Measurements from ENCODE around the gene NR6A1.
A peak's percentile ranks its signal among the peaks of the same experiment; 100 is the strongest.

NR6A1 gene

DNA sequence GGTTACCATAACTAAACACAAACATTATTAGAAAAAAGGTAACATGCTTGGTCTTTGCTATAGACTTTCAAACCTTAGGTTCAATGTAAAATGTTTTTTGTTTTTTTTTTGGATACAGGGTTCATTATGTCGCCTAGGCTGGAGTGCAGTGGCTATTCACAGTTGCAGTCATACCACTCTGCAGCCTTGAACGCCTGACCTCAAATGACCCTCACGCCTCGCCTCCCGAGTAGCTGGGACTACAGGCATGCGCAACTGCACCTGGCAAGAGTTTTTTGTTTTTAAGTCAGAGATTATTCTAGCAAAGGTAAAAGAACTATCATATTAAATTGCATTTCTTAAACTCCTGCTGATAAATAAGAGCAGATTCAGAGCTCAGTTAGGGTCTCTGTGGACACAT lies 208.8 kb downstream of the NR6A1 start:
- DNase-seq, result no peak

DNA sequence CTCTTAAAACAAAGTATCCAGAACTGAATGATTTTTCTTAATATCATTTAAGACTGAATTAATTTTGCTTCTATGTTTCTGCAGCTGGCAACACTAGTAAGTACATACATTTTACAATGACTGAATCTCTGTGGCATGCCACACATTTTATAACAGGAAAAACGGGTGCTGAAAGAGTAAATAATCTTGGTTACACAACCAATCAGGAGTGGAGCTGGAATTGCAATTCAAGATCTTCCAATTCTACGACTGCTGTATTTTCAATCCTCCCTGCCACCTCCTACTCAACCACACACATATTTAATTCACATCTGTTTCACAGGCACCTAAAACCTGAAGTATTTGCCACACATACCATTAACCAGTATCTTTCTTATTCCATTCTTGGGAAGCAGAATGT lies 211.2 kb downstream of the NR6A1 start:
- no peak for DNase-seq

DNA sequence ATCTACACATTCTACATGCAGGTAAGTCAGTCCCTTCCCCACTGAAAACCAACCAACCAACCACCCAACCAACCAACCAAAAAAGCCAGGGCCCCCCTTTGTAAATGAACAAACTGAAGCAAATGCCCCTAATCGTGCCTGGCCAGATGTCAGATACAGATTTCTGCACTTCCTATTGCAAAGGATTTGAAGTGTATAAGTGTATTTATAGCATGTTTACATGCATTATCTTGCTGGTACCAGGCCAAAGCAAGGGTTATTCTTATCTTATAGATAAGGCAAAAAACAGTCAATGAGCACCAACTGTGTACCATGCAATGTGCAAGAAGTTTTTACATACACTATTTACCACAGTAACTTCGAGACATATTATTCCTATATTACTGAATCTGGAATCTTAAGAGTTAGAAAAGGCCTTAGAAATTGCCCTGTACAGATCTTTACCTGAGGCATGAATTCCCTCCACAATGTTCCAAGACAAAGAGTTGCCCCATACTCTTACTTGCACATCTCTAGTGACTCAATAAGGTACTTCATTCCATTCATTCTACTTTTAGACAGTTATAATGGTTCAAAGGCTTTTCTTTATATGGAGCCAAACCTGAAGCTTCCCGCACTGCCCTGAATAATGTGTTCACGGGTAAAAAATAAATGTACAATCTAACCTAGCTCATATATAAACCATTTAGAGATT lies 212.2 kb downstream of the NR6A1 start:
- DNase-seq, result no peak

DNA sequence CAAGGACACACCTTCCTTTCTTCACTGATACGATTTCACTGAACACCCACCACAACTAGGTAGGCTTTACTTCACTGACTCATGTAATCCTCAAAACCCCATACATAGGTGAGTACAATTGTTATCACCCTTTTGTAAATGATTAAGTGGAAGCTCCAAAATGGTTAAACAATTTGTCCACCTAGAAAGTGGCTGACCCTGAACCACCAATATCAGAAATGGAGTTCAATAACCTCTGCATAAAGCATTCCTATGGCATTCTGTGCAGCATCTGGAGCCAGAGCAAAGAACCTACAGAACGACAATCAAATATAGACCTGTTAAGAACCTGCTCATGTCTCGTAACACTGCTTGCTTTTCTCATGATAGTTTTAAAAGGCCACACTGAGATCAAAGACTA lies 213.2 kb downstream of the NR6A1 start:
- DNase-seq, result no peak

DNA sequence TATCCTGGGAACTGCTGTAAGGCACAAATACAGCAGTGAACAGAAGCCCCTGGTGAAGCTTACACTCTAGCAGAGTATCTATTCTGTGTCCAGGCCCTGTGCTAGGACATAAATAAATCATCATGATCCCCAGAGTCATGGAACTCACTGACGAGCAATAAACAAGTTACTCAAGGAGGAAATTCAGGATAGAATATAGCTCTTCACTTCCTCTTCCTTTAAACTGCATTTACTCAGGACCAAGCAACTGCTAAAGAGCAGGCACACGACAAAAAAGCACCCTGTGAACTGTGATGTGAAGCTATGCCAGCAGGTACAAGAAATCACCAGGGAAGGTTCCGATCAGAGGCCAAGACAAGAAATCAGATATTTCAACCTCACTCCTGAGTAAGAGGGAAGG lies 216.1 kb downstream of the NR6A1 start:
- DNase-seq, result no peak

DNA sequence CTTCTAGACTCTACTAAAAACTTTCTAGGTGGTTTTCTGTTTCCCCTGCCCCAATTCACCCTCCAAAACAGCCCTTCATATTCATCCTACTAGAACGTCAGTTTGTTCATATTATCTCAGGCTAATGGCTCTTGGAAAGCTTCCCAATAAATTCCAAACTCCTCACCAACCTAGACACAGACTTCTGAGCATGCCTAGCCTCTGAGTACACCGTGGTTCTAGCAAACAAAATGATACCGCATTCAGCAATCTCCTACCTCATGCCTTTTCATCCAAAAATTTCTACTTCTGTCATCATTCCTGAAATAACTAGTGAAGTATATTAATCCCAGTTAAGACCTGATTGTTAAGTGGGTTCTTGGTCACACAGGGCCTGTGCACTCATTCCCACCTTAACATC lies 217.4 kb downstream of the NR6A1 start:
- no peak for DNase-seq

DNA sequence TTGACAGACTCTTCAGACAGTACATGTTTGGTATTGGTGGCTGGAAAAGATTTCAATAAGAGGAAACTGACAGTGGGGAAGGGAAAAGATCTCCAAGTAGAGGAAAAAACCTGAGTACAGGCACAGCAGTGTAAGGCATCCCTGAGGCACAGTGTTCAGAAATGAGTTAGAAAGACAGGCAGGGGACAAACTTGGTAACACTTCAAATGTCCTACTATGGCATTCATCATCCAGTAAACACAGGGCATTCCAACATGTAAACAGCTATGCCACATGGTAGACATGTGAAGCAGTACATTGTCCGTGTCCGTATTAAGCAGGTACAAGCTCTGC lies 218.9 kb downstream of the NR6A1 start:
- DNase-seq, result no peak

DNA sequence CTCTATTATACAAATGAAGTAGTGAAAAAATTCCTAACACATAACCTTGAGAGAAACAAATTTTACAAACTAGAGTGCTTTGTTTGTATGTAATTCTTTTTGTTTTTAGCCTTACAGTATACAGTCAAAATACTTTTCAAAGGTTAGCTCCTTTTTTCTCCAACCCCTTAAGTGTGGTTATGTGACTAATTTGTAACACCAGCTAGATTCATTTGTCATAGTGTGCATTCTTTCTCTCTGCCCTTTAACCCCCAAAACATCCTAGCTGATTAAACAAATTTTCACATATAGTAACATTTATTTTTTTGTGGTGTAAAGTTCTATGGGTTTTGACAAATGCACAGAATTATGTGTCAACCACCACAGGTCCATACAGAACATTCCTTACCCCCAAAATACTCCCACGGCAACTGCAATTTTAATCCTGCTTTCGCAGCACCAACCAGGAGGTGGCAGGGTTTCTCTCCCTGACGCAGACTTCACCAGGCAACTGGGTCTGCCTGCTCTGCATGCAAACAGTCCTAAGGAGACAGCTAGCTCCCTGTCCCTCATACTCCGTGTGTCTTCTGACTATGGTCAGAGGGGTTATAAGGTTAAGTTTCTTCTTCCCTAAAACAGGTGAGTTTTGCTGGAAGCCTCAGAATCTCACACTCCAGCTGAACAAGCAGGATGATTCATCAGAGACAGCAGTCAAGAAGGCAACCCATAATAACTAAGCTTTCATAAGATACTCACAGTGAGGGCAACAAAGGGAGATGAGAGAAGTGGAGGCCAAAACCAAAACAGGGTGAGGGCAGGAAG lies 219.4 kb downstream of the NR6A1 start:
- peak; percentile 34 for DNase-seq

DNA sequence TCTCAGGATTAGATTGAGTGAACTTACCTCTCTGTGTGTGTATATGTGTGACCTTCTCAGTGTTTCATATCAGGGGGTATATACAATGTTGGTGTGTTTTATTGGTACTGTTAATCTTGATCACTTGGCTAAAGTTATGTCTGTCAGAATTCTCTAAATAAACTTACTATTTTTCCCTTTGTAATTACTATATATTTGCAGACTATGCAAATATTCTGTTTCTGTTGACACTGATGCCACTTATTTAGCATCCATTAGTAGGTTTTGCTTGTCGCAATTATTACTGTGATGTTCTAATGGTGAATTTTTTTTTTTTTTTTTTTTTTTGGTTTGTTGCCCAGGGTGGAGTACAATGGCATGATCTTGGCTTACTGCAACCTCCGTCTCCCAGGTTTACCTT lies 221.0 kb downstream of the NR6A1 start:
- DNase-seq, result no peak

DNA sequence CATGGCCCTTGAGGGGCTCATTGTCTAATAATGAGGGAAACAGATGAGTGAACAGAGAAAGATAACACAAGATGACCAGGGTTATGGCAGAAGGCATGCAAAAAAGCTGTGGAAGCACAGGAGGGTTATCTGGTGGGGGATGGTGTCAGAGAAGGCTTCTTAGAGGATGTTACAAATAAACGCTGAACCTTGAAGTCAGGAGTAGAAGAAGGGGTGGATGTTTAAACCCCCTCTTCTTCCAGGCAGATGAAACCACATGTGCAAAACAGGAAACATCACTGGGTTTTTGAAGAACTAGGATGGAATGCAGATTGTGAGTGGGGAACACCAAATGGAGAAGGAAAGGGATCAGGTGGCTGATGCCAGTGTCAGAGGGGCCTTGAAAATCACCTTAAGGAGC lies 222.1 kb downstream of the NR6A1 start:
- no peak for DNase-seq

DNA sequence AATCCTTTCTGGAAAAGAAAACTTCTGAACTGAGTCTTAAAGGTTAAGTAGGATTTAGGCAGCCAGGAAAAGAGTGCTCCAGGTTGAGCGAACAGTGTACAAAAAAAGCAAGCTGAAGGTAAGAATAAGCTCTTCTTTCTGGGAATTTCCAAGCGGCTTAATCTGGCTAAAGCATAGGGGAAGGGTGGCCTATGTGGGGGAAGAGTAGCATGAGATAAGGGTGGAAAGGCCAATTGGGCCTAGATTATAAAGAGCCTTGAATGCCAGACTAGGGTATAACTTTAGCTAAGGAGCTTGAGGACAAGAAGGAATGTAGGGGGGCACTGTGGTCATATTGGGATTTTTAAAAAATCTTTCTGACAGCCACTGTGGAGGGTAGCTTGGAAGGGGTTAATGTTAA lies 226.6 kb downstream of the NR6A1 start:
- no peak for DNase-seq

DNA sequence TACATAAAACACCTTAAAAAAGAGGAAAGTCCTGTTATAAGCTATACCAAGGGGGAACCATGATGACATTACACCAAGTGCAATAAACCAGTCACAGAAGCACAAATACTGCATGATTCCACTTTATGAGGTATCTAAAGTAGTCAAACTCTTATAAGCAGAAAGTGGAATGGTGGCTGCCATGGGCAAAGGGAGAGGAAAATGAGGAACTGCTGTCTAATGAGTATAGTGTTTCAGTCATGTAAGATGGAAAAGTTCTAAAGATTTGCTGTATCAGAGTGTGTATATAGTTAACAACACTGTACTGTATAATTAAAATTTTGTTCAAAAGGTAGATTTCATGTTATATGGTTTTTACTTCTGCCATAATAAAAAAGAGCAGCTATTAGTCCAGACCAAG lies 229.3 kb downstream of the NR6A1 start:
- no peak for DNase-seq

DNA sequence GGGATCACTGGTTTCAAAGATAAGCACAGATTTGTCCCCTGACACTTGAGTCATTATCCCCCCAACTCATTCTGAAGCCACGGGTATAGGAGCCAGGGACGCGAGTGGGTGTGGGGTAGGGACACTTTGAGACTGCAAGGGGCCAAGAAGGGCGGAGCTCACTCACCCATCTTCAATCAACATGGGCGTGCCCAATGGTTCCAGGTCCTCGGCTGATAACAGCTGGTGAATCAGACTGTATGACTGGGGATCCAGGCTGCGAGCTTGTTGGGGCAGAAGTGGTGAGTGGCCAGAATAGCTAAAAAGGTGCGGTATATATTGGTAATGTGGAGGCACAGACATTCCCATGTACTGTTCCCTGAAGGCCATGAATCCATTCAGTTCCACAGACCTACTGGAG lies 233.2 kb downstream of the NR6A1 start:
- no peak for DNase-seq

DNA sequence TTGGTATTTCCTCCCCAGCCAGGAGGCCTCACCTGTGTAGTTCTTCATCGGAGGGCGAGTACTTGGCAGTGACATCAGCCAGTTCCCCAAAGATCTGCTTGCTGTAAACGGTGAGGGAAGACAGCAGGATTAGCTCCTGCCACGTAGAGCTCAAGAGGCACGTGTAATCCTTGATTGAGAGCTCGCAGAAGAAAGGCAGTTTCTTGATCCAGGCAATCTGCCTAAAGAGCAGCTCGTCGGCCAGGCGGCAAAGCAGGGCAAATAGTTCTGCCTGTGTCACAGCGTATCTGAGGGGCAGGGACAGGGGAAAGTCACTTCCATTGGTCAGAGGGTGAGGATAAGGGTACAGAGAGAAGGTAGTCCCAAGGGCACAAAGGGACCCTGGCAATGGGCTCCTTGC lies 235.3 kb downstream of the NR6A1 start:
- DNase-seq, result no peak

DNA sequence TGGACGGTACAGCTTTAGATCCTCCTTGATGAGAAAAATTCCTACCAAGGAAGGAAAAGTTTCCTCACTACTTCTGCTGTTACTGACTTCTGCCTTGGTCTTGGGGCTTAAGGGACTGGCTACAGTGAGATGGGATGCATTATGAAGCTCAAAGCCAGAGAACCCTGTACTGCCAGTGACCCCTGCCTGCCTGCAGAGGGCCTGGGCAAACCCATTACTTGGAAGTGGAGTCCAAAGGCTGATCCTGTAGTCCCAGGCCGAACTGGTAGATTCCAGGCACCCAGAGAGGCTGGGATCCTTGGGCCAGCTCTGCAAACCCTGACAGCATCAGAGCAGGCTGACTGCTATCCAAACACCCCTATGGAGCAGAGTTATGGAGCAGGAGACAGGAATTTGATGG lies 238.2 kb downstream of the NR6A1 start:
- no peak for DNase-seq

DNA sequence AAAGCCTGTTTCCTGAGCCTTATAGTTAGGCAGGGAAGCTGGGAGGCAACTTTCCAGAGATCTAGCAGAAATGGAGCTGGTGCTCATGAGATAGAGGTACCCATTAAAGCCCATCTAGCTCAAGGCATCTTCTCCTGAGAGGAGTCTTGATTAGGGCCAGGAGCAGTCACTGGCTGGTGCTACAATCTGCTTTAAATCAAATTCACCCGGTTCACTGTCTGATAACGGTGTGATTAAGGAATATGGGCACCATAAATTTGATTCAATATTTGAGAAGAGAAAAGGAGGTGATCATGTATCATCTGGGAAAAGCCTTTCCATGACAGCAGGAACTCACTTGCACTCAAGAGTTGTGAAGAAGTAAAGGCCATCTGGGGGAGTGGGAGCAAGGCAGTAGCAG lies 240.0 kb downstream of the NR6A1 start:
- no peak for DNase-seq

DNA sequence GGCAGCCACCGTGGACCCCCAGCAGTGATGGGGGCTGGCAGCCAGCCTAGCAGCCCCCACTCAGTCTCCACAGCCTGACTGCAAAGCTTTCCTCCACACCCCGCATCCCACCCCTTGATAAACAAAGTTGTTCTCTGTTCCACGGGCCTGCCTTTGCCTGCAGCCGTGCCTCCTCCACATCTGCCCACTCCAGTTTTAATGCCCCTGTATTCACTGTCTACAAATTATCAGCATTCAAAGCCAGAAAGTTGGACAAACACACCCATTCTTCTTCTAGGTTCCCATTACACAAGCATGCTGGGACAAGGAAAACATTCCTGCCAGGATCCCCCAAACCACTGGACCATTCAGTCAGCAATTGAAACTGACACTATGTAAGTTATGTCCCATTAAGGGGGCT lies 240.9 kb downstream of the NR6A1 start:
- DNase-seq, result no peak

DNA sequence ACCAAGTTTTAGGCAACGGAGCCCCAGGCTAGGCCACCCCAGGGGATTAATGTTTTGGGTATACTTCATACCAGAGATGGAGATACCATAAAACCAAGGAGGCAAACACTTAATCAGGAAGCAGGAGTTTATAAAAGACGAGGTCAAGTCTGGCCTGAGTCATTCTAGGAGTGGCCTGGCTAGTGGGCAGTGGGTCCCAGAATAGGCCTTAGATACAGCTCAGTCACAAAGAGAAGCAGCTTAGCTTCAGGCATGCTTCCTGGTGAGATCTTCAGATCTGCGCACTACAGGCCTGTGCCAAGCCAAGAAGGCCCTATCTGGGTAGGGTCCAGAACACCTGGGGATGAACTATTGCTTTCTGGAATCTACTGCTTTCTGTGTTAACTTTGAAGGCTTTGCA lies 243.3 kb downstream of the NR6A1 start:
- no peak for DNase-seq

DNA sequence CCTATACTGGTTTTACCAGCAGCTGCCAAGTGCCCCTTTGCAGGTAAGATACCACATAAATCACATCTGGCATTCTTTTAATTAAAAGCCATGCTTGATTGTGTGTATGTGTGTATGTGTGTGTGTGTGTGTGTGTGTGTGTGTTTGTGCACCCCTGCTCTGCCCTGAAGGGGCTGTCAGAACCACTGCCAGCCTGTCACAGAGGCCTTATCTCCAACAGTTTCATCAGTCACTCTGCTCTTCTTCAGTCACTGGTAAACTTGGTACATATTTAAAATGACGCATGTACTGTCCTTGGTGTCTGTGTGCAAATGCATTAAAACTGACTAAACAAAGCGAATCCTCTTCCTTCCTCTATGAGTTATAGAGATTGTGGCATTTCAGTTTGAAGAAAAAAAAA lies 244.9 kb downstream of the NR6A1 start:
- DNase-seq, result no peak

DNA sequence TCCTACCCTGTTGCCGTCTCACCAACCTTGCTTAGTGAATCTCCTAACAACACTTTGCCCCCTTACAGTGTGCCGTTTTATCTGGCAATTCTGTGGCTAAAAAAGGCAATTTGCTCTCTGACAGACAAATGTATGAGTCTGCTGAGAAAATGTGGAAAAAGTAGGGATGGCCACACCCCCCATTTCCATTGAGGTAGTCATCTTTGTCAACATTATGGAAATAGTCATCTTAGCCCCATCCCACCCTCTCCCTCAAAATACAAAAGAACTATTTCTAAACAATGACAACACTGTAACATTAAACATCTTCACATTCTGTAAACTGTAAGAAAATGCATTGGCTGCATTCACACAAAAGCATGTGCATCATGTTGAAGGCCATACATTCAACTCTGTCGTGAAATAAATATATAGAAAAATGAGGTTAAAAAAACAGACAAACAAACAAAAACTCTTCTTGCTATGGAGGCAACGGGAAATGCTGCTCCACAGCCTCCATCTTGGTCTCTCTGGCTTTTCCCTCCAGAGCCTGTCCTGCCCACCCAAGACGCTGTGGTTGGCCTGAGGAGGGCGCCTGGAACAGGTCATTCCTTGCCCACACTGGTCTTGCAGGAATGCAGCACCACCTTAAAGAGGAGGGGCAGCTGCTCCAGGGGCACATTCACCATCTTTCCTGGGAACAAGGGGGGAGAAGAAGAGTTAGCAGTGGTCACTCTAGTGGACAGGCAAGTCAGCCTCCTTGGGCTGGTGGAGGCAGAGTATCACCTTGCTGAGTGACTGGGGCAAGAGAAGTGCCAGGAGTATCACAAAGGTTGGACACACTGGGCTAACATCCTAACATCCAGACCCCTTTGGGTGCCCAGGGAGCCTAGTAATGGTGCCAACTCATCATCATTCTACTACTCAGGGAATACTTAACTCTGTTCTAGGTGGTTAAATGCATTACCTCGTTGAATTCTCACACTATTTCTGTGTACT lies 248.7 kb downstream of the NR6A1 start:
- DNase-seq, result no peak

DNA sequence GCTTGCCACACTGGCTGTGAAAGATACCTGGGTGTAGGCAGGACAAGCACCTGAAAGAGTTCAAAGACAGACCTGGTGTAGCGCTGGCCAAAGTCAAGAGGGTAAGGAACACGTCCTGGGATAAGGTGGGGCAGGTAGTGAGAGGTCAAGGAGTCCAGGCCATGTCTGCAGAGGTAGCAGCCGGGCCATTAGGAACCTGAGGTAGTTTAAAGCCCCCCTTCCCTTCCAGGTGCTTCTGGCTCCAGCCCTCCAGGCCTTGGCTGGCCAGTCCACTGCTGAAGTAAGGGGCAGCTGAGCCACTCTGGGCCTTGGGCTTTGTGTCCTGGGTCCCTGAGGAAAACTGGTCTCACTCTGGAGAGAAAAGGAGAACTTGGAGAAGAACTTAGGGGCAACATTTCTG lies 250.0 kb downstream of the NR6A1 start:
- no peak for DNase-seq

DNA sequence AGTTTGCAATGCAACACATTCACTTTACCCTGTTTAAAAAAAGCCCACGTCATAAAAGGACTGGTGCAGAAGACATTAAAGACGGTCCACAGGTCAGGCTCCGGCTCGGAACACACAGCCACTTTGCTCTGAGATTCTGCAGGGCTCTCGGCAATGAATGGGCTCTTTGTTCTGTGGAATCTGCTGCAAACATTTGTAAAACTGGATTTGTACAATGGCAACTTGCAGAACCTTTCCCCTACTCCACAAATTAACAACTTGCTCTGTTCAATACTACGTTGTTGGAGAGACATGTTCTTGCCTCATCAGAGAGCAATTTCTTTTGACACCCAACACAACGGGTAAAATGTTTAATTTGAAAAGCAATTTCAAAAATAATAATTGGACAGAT lies 250.9 kb downstream of the NR6A1 start:
- DNase-seq, result no peak

DNA sequence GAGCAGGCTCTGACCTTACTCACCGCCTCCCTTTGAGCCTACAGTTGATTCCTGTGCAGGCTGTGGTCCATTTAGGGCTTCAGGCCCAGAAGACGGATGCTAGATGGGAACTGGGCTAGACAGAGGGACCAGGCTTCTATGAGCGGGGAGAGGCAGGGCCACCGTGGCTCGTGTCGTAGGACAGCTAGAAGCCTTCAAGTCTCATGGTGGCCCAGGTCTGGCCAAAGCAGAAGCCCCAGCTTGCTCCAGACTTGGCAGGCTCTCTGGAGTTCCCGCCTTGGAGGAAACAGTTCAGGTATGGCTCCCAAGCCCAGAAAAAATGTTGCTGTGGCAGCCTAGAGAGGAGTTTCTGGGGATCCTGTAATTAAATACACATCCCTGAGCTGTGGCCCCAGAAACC lies 253.0 kb downstream of the NR6A1 start:
- no peak for DNase-seq

DNA sequence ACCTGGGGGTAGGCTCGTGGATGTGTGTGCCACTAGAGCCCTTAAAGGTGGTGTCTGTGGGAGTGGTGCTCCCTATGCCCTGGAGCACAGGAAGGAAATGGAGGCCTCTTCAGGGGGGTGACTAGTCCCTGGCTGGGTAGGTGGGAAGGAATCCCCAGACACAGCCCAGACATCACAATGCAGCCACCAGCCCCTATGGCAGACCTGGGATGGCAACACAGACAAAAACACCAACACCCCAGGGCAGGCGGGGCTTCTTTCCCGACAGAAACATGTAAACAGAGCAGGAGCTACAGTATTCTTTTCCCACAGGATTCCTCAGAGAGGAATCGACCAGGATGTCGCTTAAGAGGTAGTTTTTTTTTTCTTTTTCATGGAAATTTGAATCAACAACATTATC lies 253.5 kb downstream of the NR6A1 start:
- DNase-seq, result no peak

Measured in NCI-H1694 (cell line).